Measurements from ENCODE around the gene HES6.

- TF ChIP-seq CTCF (IDR thresholded peaks at IDR 0.05; ENCODE audit: low read length) (no peak), EZH2 (IDR thresholded peaks at IDR 0.05; ENCODE audit: borderline replicate concordance, low read length) (no peak)
These were observed 4.0 kb downstream of the HES6 start for GRCh38 chr2:238235856-238236255.

All from OCI-LY1 (cell line).